Mammary epithelial cell (primary cell): ENCODE data around the gene STX16.

Source experiments
- CTCF ChIP-seq, 2 donors: IDR thresholded peaks in 1 of 2; conservative IDR thresholded peaks in 1 of 2; 2 replicates each; pipeline ENCODE4 v1.5.1; 2011 to 2012; ENCODE audit warnings: inconsistent platforms in 2 of 2, low read length in 2 of 2, mild to moderate bottlenecking in 2 of 2, control low read depth in 1 of 2, low read depth in 1 of 2; ENCODE audit not compliant: insufficient read depth in 1 of 2; ENCODE audit errors: extremely low read depth in 1 of 2
- EZH2 ChIP-seq: IDR thresholded peaks from 2 replicates; pipeline ENCODE4 v1.6.1; 2012; ENCODE audit warnings: low read length, inconsistent platforms, borderline replicate concordance

- TF ChIP-seq CTCF (conservative IDR thresholded peaks at IDR 0.05 in 1 of 2, IDR thresholded peaks at IDR 0.05 in 1 of 2; ENCODE audit: extremely low read depth in 1 of 2, insufficient read depth in 1 of 2, low read depth in 1 of 2, low read length in 2 of 2), result no peak
- no peak for TF ChIP-seq EZH2
Measured at GRCh38 chr20:58602124-58602523, 49.0 kb upstream of the STX16 start.
